Hair follicular keratinocyte (primary cell): Measurements from ENCODE around the gene PTPRJ. TPM values are rescaled to one million over a fixed set of nuclear protein-coding genes. Genes with fewer than 3 reads are reported as not detected.

Experiments
- total RNA-seq: library from RNA; depleted of rRNA; stranded (reverse); fragments of >200 nt; gene quantifications from 2 replicates; pipeline ENCODE4 v1.2.3, GENCODE V29; 2015

The PTPRJ gene
- total RNA-seq = 0.94 and 4.9 TPM in 2 replicates

GRCh38 chr11:47980088-47980906 lies at the start of gene PTPRJ:
TSS of gene PTPRJ (plus strand) at chr11:47980559. CDS start at chr11:47980913, 354 bp downstream.

DNA sequence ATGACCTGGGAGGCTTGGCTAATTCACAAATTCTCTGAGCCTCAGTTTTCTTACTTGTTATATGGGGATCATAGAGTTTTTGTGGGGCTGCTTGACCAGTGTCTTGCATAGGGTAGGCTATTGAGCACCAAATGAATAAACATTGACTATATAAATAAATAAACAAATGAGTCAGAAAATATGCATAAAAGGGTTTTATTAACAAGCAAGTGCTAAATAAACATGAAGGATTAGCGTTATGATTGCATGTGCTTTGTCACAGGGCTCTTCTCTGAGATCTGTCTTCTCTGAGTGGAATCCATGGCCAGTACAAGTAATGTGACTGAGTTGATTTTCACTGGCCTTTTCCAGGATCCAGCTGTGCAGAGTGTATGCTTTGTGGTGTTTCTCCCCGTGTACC lies 236.2 kb downstream of the PTPRJ start, which contains the start of gene OR4B1:
Gene OR4B1 (plus strand): TSS at position 301 of the 400 bp plus-strand sequence. CDS start 0 bp downstream, at position 301.

Other genes with a start within 250 kb of the PTPRJ start
- 20.1 and 26.4 TPM in 2 replicates for gene FNBP4, start 213.2 kb upstream of the PTPRJ start, total RNA-seq
- 14.4 and 15.5 TPM in 2 replicates for gene NUP160, start 132.2 kb upstream of the PTPRJ start, total RNA-seq
- gene OR4B1, start 236.3 kb downstream of the PTPRJ start, total RNA-seq = not detected in 2 replicates